ENCODE results near the gene ENPP6. TPM values are rescaled to one million over a fixed set of nuclear protein-coding genes. Genes with fewer than 3 reads are reported as not detected.

Gene ENPP6
- total and polyA plus RNA-seq, 2 of the 13 experiments (the other 11 are each of a cell fraction or from before 2014, with no cell fraction given) = not detected

DNA sequence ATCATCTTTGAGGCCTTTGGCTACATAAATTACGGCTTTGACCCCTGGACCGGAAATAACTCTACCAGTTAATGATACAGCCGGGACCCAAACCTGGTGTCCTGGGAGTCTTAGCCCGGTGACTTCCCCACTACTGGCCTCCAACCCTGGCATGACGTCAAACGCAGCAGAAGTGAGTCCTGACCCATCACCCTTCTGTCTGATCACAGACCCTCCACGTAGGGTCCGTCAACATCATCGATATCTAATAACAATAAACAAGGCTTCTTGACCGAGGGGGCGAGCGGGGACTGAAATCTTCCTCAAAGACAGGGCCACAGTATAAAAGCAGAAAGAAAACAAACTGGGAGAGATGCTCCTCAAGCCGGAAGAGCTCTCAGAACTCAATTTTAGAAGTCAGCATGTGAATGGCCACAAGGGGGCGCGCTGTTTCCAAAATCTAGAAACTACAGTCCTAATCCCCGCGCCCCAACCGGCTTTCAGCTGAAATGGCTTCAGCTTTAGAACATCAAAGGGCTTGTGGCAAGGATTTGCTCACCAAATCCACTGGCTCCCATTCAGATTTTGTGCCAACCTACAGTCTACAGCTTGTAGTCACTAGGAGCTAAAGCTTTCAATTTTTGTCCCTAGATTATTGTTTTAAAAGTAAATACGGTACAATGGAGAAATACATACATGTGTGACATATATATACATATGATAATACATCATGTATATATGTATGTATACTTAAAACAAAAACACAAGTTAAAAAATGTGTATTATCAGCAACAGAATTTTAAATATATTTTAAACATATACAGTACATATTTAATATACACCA is 46.4 kb upstream of the ENPP6 start (continued):
- TF ChIP-seq, protein P1, sequence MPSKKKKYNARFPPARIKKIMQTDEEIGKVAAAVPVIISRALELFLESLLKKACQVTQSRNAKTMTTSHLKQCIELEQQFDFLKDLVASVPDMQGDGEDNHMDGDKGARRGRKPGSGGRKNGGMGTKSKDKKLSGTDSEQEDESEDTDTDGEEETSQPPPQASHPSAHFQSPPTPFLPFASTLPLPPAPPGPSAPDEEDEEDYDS (CRISPR knock-in tag; IDR thresholded peaks at IDR 0.05) = peak; percentile 19; the same call in 1 of the 2 replicates
- TF ChIP-seq EP300 (IDR thresholded peaks at IDR 0.05; ENCODE audit: low read depth in 2 of 2, low read length in 2 of 2) = no peak; a peak in 1 of 4 replicates
- TF ChIP-seq EP300 (CRISPR knock-in tag; IDR thresholded peaks at IDR 0.05; ENCODE audit: borderline replicate concordance) = no peak
- TF ChIP-seq, protein P2, sequence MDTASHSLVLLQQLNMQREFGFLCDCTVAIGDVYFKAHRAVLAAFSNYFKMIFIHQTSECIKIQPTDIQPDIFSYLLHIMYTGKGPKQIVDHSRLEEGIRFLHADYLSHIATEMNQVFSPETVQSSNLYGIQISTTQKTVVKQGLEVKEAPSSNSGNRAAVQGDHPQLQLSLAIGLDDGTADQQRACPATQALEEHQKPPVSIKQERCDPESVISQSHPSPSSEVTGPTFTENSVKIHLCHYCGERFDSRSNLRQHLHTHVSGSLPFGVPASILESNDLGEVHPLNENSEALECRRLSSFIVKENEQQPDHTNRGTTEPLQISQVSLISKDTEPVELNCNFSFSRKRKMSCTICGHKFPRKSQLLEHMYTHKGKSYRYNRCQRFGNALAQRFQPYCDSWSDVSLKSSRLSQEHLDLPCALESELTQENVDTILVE (CRISPR knock-in tag; IDR thresholded peaks at IDR 0.05) = peak; percentile 32; the same call in 1 of the 2 replicates
- TF ChIP-seq, protein P3, sequence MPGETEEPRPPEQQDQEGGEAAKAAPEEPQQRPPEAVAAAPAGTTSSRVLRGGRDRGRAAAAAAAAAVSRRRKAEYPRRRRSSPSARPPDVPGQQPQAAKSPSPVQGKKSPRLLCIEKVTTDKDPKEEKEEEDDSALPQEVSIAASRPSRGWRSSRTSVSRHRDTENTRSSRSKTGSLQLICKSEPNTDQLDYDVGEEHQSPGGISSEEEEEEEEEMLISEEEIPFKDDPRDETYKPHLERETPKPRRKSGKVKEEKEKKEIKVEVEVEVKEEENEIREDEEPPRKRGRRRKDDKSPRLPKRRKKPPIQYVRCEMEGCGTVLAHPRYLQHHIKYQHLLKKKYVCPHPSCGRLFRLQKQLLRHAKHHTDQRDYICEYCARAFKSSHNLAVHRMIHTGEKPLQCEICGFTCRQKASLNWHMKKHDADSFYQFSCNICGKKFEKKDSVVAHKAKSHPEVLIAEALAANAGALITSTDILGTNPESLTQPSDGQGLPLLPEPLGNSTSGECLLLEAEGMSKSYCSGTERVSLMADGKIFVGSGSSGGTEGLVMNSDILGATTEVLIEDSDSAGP (CRISPR knock-in tag; IDR thresholded peaks at IDR 0.05; ENCODE audit: borderline replicate concordance) = no peak
- no peak for TF ChIP-seq ZNF281 (CRISPR knock-in tag; IDR thresholded peaks at IDR 0.05; ENCODE audit: borderline replicate concordance)
- TF ChIP-seq SAP130 (CRISPR knock-in tag; IDR thresholded peaks at IDR 0.05; ENCODE audit: low read depth) = peak; percentile 43
- TF ChIP-seq RAD21 (CRISPR knock-in tag; IDR thresholded peaks at IDR 0.05) = peak; percentile 87
- no peak for TF ChIP-seq ZNF121 (CRISPR knock-in tag; IDR thresholded peaks at IDR 0.05)
- 0 out of 2 replicates have a peak, but pooled peaks have one; percentile 39 for TF ChIP-seq DNMT3B (CRISPR knock-in tag; conservative IDR thresholded peaks at IDR 0.05)
- TF ChIP-seq ZNF792 (CRISPR knock-in tag; IDR thresholded peaks at IDR 0.05) = no peak
- no peak for TF ChIP-seq GABPA (IDR thresholded peaks at IDR 0.05; ENCODE audit: low read depth, low read length)
- peak; percentile 30; the same call in 1 of the 2 replicates for TF ChIP-seq GABPA (CRISPR knock-in tag; IDR thresholded peaks at IDR 0.05; ENCODE audit: low read depth)
- peak; percentile 43; the same call in 1 of the 2 replicates for TF ChIP-seq CREB1 (IDR thresholded peaks at IDR 0.05)
- peak; percentile 38; the same call in 1 of the 2 replicates for TF ChIP-seq CREB1 (CRISPR knock-in tag; IDR thresholded peaks at IDR 0.05)
- peak; percentile 96 for TF ChIP-seq STAG1 (CRISPR knock-in tag; IDR thresholded peaks at IDR 0.05)
- peak; percentile 48 for TF ChIP-seq XRCC5 (optimal IDR thresholded peaks at IDR 0.05; ENCODE audit: low read length)
- no peak for TF ChIP-seq LCORL (IDR thresholded peaks at IDR 0.05)
- TF ChIP-seq LCORL (CRISPR knock-in tag; IDR thresholded peaks at IDR 0.05) = 0 out of 2 replicates have a peak, but pooled peaks have one; percentile 36
- no peak for TF ChIP-seq DR1 (CRISPR knock-in tag; IDR thresholded peaks at IDR 0.05)
- TF ChIP-seq ESRRA (CRISPR knock-in tag; IDR thresholded peaks at IDR 0.05; ENCODE audit: low read depth) = no peak
- 0 out of 2 replicates have a peak, but pooled peaks have one; percentile 27 for TF ChIP-seq ZMYM4 (CRISPR knock-in tag; IDR thresholded peaks at IDR 0.05)
- TF ChIP-seq ELF3 (CRISPR knock-in tag; IDR thresholded peaks at IDR 0.05) = peak; percentile 64; the same call in 1 of the 2 replicates
- TF ChIP-seq RBM22 (optimal IDR thresholded peaks at IDR 0.05; ENCODE audit: low read length) = no peak
- 0 out of 2 replicates have a peak, but pooled peaks have one; percentile 24 for TF ChIP-seq TFAP4 (IDR thresholded peaks at IDR 0.05; ENCODE audit: borderline replicate concordance, low read depth)

Data from HepG2 (cell line).